ENCODE measurements around the gene ZNF630.
"Not testable (repeated sequence)": the region's sequence is repeated elsewhere in the genome, so short reads cannot be mapped to it uniquely, and the experiment has no call there.

The ZNF630 gene

DNA sequence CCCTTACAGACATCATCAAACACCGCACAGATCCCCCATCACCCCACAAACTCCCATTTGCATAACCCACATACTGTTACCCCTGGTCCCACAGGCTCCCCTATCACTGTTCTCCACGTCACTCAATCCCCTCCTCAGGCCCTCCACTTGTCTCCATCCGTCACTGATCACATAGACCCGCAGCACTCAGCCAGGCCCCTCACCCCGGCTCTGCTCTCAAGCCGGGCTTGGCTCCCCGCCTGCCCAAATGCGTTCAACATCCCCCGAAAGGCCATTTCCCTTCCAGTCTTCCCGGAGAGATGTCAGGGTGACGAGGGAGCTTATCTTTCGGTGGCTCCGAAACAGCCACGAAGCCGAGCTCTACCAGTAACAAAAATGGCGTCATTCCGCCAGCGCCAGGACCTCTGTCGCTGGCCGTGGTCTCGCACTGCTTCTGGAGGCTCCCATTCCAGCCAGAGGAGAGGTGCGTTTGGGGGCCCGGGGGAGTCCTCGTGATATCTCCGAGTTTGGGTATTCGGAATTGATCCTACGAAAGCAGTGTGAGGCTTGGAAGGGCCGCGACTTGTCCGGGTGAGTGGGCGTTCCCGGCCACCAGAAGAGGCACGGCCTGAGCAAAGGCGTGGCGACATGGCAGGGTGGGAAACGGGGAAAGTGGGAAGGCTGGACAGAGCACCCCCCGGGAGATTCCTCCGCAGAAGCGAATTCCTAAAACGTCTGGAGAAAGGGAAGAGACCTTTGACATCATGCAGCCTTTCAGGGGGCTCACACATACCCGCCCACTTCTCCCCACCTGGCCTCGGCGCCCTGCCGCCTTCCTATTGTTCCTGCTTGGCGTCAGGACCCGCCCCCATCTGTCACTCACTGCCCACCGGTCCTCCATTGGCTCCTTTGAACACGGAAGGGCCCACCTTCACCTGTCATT is at the start of gene ZNF630:
Gene ZNF630 (minus strand): TSS at position 577 of the 922 bp plus-strand sequence. CDS start 4,754 bp downstream, outside the sequence.
- DNase-seq, result peak; percentile 40

DNA sequence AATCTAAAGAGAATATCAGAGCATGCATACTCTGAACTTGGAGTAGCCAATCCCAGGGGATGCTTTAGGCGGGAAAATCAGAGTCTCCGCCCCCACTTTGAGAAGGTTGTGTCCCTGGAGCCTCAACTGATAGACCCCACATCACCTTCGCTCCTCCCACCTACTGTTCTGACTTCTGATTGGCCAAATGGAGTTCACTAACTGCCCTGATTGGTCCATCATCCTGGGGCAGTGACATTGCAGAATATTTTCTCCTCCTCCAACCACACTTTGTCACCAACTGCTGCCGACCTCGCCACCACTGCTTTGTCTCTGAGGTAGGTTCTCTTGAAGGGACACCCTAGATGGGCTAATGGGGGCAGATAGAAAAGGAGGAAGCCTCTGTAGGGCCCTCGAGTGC is 36.3 kb upstream of the ZNF630 start:
- no peak for DNase-seq

DNA sequence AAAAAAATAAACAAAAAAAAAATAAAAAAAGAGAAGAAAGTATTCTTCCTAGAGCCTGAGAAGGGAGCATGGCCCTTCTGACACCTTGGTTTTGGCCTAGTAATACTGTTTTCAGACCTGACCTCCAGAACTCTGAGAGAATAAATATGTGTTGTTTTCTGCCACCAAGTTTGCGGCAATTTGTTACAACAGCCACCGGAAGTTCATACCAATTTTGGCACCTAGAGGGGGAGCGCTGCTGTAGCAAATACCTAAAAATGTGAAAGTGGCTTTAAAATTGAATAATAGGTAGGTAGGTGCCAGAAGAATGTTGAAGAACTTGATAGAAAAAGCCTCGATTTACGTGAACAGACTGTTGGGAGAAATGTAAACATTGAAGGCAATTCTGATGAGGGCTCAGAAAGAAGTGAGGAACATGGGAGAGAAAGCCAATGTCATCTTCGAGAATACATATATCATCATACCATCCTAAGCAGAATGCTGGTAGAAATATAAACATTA is 31.5 kb upstream of the ZNF630 start:
- no peak for DNase-seq

DNA sequence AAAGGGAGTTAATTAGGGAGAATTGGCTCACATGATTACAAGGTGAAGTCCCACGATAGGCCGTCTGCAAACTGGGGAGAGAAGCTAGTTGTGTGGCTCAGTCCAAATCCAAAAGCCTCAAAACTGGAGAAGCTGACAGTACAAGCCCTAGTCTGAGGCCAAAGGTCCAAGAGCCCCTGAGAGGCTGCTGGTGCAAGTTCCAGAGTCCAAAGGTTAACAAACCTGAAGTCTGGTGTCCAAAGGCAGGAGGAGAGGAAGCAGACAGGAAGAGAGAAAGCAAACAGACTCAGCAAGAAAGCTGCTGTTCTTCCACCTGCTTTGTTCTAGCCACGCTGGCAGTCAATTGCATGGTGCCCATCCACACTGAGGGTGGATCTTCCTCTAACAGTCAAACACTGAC is 30.0 kb upstream of the ZNF630 start:
- no peak for DNase-seq

DNA sequence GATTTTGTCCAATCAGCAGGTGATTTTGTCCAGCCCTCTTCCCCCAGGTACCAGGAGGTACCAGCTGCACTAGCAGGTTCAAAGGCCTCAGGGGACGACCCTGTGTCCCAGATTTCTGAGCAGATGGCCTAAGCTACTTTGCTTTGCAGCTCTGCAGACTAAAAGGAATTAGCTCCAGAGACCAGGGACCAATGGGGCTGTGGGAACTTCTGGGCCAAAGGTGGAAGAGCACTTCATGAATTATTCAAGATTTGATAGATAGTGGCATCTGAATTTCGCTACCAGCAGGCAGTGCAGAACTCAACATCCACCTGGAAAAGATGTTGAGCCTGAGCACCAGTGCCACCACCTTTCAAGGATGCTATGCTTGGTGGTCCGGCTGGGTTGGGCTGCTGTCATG is 21.1 kb upstream of the ZNF630 start:
- peak; percentile 34 for DNase-seq

DNA sequence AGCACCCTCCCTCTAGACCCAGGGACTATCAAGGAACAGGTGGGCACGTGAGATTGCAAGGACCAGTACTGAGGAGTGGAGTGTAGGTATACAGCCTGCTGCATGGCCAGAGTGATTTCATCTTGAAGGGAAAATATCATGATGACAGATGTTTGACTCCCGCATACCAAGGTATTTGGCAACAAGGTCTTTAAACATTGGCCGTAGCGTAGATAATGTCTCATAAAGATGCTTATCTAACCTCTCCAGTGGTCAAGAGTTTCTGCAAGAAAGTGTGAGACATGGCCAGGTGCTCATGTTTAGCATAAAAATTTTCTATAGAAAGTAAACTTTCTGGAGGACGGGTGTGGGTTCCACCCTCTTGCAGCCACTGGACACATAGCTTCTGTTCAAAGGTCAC is 18.7 kb upstream of the ZNF630 start:
- no peak for DNase-seq

DNA sequence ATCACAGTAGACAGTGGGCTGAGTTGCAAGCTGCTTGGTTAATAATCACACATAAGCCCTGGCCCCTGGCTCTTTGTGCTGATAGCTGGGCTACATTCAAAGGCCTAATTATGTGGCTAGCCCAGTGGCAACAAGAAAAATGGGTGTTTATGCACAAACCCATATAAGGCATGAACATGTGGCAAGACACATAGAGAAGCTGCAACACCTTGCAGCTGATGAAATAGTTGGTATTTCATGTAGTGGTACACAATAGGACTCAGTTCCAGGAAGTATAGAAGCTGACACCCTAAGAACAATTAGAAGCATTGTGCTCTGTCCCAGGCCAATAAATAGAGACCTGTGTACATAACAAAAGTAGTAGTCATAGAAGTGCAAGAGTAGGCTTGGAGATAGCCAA is 14.6 kb upstream of the ZNF630 start:
- DNase-seq, result no peak

DNA sequence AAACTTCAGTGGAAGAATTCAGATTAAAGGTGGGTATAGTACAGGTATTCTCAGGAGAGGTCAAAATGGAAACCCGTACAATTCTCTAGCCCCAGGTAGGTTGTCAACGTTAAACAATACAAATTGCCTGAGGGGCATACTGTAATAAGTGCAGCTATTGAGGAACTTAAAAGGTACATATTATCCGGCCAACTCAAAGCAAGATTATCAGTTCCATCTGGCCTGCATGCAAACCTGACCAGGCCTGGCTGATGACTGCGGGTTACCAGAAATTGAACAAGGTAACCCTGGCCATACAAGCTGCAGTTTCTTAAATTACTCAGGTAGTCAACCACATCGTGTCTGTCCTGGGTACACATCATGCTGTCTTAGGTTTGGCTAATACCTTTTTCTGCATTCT is 12.3 kb upstream of the ZNF630 start:
- no peak for DNase-seq

DNA sequence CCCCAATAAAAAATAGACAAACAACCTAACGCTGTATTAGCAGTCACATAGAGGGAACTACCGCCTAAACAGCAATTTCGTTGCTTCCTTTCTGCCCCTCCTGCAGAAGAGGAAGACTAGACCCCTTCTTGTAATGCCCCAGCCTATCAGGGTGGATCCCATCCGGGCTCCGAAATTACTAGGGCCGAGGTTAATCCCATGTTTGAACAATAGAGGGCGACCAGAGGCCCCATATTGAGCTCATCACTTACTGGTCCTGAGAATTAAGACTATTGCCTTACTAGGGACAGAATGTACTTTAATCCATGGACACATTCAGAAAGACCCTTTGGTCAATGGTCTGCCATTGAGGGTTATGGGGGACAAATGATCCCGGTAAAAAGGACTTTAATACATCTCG is 11.8 kb upstream of the ZNF630 start:
- peak; percentile 21 for DNase-seq

DNA sequence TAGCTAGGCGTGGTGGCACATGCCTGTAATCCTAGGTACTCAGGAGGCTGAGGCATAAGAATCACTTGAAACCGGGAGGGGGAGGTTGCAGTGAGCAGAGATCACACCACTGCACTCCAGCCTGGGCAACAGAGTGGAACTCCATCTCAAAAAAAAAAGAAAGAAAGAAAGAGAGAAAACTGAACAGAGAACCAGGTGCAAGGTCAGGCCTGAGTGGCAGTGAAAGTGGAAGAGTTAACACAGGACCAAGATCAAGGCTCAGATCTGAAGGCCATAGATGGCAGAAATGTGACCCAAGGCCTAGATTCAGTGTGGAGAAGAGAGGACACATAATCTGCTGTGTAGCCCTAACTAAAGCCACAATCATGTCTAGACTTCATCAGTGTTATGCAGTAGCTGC is 4.9 kb upstream of the ZNF630 start:
- no peak for DNase-seq

DNA sequence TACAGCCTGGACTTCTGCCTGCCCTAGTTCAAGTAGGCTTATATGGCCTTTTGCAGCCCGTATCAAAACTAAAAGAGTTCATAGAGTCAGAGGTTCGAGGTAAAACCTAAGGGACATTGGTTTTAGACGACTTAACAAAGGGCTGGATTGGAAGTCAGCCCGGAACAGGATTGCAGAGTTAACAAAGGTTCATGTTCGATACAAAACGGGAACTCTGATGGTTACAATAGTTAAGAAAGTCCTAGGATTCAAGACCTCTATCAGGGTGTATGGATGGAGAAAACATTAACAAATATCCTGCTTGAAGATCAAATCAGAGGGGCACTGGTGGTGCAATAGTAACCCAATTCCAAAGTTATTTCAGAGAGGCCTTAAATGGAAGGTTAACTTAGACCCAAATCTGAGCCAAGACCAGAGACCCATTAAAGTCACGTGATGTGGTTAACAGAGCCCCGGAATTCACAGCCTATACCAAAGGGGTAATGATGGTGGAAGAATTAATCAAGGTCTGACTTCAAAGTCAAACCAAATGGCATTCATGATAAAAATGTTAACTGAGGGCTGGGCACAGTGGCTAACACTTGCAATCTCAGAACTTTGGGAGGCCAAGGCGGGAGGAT is 656 bp upstream of the ZNF630 start:
- DNase-seq, result no peak

DNA sequence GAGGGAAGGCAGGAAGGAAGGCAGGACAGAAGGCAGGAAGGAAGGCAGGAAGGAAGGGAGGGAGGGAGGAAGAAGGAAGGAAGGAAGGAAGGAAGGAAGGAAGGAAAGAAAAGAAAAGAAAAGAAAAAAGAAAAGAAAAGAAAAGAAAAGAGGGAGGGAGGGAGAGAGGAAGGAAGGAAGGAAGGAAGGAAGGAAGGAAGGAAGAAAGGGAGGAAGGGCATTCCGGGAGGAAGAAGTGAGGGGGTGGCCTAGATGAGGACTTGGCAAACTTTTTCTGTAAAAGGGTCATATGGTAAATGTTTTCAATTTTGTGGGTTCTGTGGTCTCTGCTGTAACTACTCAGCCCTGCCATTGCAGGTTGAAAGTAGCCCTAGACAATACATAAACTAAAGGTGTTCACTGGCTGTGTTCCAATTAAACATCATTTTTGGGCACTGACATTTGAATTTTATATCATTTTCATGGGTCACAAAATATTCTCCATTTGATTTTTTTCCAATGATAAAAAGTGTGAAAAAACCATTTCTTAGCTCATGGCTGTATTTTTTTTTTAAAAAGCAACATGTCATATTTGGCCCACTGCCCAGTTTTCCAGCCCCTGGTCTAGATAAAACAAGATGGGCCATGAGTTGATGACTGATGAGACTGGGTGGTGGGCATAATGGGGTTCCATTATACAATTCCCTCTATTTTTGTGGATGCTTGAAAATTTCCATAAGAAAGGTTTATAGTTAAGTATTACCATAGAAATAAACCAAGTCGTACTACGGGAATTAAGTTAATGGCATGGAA is 3.1 kb downstream of the ZNF630 start:
- DNase-seq, result no peak

DNA sequence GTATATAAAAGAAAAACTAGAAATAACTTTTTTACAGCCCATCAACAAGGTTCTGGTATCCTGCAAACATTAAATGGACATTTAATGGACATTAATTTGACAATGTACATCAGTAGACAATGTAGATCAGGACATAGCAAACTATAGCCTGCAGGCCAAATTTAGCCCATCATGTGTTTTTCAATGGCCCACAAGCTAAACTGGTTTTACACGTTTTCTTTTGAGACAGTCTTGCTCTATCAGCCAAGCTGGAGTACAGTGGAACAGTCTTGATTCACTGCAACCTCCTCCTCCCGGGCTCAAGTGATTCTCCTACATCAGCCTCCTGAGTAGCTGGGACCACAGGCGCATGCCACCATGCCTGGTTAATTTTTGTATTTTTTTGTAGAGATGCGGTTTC is 7.2 kb downstream of the ZNF630 start:
- DNase-seq, result no peak

DNA sequence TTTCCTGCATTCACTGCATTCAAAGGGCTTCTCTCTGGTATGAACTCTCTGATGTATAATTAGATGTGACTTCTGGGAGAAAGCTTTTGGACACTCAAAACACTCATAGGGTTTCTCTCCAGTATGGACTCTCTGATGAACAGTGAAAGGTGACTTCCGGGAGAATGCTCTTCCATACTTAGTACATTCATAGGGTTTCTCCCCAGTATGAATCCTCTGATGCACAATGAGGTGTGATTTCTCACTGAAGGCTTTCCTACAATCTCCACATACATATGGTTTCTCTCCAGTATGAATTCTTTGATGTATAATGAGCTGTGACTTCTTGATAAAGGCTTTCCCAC is 12.2 kb downstream of the ZNF630 start:
- DNase-seq, result no peak

DNA sequence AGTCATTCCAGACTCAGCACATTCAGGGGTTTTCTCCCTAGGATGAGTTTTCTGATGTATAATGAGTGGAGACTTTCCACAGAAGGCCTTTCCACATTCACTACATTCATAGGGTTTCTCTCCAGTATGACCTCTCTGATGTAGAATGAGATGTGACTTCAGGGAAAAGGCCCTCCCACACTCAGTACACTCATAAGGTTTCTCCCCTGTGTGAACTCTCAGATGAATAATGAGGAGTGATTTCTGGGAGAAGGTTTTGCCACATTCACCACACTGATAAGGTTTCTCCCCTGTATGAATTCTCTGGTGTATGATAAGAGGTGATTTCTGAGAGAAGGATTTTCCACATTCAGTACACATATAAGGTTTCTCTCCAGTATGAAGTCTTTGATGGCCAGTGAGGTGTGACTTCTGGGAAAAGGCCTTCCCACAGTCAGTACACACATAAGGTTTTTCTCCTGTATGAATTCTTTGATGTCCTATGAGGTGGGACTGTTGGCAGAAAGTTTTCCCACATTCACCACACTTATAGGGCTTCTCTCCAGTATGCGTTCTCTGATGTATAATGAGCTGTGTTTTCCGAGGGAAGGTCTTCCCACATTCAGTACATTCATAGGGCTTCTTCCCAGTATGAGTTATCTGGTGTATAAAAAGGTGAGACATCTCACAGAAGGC is 12.7 kb downstream of the ZNF630 start:
- no peak for DNase-seq

DNA sequence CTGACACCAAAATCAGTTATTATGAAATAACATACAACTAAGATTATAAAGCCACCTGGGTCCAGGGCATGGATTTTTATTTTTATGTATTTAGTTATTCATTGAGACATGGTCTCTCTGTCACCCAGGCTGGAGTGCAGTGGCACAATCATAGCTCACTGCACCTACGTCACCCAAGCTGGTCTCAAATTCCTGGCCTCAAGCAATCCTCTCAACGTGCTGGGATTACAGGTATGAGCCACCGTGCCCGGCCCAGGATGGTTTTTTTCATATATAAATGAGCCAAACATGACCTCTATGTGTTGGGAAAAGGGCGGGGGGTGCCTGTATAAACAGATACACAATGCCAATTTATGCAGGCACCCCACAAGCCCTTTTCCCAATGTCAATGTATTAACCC is 24.6 kb downstream of the ZNF630 start:
- no peak for DNase-seq

DNA sequence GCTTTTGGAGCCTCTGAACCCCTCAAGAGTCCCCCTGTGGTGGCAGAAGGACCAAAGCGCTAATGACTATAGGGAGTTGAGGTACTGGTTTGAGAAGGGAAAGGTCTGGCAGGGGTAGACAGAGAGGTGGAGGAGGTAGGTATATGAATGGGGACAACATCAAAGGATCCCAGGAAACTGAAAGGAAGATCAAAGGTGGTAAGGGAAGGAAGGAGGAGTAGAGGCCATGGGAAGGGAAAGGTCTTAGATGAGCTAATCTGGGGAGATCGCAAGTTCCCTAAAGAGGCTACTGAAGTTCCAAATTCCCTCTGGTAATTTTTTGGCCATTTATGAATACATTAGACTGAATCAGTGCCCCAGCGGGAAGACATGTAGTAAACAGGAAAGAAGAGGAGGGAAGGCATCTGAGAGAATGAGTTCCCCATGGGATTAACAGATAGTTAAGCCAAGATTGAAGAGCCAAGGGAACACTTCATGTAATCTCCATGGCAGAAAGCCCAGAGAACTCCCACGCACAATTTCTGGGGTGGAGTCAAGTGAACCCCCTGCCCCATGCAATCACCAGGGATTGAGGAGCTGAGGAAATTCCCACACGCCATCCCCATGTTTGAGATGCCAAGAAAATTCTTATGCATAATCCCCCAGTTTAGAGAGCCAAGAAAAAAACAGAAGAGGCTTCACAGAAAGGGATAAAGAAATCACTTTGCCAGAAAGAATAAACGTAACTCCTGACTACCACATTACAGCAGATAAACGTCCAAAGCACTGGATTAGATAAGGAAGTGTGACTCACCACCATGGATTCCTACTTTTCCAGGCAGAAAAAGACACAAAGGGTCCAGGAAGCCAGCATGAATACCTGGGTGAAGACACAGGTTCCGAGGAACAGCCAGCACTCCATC is 25.8 kb downstream of the ZNF630 start:
- no peak for DNase-seq

DNA sequence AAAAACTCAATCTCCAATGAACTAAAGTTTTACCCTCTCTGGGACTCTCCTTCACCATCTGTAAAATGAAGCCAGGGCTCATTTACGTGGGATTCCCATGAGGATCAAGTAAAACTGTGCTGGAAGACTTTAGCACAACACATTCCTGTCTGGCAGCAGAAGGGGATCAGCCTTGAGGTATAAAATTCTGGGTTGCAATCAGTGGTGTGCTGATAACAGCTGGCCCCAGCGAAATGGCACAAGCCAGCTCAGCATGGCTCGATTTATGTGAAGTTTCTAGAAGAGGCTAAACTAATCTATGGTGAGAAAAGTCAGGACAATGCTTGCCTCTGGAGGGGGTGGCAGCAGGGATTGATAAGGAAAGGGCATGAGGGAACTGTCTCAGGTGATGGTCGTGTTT is 28.4 kb downstream of the ZNF630 start:
- DNase-seq, result no peak

DNA sequence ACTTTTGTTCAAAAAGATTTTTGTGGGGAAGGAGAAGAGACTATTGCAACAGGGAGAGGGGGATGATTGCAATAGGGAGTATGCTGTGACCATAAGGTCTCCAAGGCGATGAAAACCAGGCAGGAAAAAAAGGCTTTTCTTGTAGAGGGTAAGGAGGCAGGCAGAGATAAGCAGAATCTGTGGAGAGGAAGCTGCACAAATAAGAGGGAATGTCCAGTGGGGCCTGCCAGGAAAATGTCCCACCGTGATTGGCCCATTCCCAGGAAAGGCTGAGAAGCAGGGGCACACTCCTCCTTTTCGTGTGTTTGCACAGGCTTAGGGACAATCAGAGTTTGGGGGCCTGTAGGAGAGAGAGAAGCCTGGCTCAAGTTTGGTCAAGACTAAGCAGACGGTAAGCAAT is 35.5 kb downstream of the ZNF630 start:
- DNase-seq, result no peak

DNA sequence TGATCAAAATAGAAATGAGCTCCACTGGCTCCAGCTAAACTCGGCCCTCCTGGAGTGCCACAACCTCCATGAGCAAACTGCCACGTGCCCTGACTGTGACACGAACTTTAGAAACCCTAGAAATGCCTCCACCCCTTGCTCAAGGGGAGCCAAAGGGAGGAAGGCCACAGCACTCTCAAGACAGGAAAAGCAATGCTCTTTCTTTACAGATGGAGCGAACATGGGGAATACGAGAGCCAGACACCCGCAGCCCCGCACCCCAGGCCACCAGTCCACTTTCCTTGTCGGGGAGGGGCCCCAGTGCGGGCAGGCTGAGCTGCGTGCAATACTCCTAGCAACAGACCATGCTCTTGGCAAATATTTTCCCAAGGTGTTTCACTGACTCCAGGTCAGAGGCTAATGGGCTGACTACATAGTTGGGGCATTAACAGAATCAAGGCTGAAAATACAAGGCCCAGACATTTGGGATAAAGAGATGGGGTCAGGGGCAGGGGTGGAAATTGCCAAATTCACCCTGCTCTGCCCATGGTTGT is 40.7 kb downstream of the ZNF630 start:
- not testable (repeated sequence) for DNase-seq

DNA sequence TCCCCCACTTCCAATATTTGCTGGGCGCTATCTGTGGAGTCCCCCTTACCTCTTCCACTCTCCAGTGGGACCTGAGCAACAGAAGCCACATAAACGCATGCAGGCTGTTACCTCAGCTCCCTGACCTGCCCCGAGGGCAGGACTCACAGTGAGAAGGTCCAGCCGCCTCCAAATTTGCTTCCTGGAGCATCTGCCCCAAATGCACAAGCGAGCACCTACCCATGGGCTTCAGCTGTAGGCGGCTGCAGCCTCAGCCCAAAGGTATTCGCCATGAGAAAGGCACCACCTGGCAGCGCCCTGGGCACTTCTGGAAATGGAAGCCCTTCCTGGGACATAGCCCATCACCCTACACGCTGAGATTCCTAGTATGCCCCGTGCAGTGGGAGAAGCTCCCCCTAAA is 41.2 kb downstream of the ZNF630 start:
- DNase-seq, result no peak

DNA sequence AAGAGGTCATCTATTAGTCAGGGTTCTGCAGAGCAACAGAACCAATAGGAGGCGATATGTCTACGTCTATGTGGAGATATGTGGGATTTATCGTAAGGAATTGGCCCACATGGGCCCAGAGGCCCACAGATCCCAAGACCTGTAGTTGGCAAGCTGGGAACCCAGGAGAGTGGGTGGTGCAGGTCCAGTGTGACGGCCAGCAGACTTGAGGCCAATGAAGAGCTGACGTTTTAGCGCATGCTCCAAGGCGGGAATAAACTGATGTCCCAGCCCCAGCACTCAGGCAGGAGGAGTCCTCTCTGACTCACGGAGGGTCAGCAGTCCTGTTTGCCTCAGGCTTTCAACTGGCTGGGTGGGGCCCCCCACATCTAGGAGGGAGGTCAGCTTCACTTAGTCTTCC is 43.3 kb downstream of the ZNF630 start:
- no peak for DNase-seq

Data from NCI-H524 treated with DMSO at 0.1 percent for 48 hours (cell line).